Measurements from ENCODE around the gene PA2G4. TPM values are rescaled to one million over a fixed set of nuclear protein-coding genes. Genes with fewer than 3 reads are reported as not detected.

PA2G4 gene
- total RNA-seq, 1 donor from 2014 or later: 230 TPM

DNA sequence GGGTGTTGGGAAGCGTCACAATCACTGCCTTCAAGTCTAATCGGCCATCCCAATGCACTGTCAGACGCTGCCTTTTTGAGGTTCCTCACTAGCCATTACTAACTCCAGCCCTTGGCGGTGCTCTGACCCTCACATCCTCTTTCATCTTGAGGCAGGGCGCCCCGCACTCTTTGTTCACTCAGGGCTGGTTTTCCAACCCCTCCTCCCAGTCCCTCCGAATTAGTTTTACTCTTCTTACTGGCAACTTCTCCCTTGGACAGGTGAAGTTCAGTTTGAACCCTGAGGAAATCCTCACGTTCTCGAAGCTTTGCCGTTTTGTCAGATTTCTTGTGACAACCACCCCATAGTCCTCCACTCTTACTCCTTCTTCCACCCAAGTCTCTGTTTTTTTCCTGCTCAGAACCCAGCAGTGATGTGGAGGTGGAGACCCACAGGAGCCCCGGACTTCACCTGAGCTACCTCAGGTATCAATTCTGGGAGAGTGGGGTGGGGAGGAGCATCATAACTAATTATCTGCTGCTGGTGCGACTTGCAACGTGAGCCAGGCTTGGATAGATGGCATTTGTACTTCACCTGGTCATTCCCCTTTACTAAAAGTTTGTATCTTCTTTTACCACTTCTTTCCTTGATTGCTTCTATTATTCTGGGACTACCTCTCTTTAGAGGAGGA, 14.5 kb downstream of the PA2G4 start:
- TF ChIP-seq, protein P1, sequence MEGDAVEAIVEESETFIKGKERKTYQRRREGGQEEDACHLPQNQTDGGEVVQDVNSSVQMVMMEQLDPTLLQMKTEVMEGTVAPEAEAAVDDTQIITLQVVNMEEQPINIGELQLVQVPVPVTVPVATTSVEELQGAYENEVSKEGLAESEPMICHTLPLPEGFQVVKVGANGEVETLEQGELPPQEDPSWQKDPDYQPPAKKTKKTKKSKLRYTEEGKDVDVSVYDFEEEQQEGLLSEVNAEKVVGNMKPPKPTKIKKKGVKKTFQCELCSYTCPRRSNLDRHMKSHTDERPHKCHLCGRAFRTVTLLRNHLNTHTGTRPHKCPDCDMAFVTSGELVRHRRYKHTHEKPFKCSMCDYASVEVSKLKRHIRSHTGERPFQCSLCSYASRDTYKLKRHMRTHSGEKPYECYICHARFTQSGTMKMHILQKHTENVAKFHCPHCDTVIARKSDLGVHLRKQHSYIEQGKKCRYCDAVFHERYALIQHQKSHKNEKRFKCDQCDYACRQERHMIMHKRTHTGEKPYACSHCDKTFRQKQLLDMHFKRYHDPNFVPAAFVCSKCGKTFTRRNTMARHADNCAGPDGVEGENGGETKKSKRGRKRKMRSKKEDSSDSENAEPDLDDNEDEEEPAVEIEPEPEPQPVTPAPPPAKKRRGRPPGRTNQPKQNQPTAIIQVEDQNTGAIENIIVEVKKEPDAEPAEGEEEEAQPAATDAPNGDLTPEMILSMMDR (conservative IDR thresholded peaks at IDR 0.05; ENCODE audit: low read depth, low read length): no peak
- DNase-seq (ENCODE audit: low read depth): no peak

DNA sequence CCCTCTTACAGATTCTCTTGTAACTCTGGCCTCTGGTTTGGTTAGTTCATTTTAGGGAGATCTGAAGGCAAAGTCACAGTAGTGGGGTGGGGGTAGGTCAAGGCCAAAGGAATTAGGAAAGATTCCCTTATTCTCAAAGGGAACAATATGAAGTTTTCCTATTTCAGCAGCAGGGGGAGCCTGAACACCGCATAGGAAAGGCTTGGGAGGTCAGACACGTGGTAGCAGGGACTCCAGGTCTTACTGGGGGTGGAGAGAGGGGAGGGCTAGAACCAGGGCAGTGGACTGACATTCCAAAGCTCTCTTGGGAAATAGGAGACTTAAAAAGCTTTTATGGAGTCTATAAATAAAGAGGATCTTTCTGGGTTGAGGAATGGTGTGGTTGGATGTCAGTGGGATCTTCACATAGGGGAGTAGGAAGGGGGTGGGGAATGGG, 15.0 kb downstream of the PA2G4 start:
- peak overlapping the region; percentile 73 for H3K4me3 ChIP-seq (ENCODE audit: low read depth, low read length)
- no peak for DNase-seq (ENCODE audit: low read depth)
- TF ChIP-seq, protein P1 (conservative IDR thresholded peaks at IDR 0.05; ENCODE audit: low read depth, low read length): peak; percentile 83

More for the DNA sequence above, 14.5 kb downstream of the PA2G4 start:
- H3K4me3 ChIP-seq (ENCODE audit: low read depth, low read length): peak overlapping the region; percentile 73

DNA sequence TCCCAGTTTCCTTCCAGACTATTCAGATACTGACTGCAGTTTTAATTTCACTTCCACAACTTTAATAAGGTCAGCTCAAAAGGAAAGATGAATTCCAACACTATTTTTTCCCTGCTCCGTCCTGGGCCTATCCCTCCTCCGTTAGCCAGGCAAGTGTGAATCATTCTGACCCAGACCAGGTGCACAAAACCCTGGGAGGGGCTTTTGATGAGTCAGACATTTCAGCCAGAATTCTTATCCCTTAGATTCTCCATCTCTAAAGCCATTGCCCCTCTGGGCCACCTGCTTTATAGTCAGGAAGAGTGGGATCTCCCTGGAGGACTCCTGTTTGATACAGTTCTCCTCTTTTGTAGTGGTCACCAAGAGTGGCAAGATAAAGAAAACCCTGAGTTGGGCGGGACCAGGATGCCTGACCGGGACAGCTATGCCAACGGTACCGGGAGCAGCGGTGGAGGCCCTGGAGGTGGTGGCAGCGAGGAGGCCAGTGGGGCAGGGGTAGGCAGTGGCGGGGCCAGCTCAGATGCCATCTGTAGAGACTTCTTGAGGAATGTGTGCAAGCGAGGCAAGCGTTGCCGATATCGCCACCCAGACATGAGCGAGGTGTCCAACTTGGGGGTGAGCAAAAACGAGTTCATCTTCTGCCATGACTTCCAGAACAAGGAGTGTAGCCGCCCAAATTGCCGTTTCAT, 15.9 kb downstream of the PA2G4 start:
- no peak for DNase-seq (ENCODE audit: low read depth)

DNA sequence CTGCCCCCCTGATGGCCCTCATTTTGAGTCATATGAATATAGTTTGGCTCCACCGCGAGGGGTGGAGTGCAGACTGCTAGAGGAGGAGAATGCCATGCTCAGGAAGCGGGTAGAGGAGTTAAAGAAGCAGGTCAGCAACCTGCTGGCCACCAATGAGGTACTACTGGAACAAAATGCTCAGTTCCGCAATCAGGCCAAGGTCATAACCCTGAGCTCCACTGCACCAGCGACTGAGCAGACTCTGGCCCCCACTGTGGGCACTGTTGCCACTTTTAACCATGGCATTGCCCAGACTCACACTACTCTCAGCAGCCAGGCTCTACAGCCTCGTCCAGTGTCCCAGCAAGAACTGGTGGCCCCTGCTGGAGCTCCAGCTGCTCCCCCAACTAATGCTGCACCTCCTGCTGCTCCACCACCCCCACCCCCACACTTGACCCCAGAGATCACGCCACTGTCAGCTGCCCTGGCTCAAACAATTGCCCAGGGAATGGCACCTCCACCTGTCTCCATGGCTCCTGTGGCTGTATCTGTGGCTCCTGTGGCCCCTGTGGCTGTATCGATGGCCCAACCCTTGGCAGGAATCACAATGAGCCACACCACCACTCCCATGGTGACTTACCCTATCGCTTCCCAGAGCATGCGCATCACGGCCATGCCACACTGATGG, 17.0 kb downstream of the PA2G4 start:
- TF ChIP-seq, protein P1 (conservative IDR thresholded peaks at IDR 0.05; ENCODE audit: low read depth, low read length): no peak
- no peak overlapping the region for H3K4me3 ChIP-seq (ENCODE audit: low read depth, low read length)
- no peak for DNase-seq (ENCODE audit: low read depth)

More for the DNA sequence above, 15.9 kb downstream of the PA2G4 start:
- H3K4me3 ChIP-seq (ENCODE audit: low read depth, low read length): no peak overlapping the region
- TF ChIP-seq, protein P1 (conservative IDR thresholded peaks at IDR 0.05; ENCODE audit: low read depth, low read length): no peak

DNA sequence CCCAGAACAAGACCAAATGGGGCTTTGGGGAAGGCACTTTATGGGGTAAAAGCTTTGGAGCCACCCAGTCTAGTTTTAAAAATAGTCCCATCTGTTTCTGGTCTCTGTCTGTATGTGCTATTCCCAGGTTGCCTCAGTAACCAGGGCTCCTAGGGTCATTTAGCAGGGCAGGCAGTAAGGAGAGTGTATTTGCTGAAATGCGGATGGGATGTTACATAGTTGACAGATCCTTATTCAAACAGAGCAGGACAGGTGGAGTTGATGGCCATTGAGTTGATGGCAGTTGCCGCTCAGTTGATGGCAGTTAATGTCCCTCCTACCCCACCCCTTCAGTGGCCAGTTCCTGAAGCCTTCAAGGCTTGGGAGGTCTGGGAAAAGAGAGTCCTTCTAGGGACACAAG, 18.3 kb downstream of the PA2G4 start:
- TF ChIP-seq, protein P1 (conservative IDR thresholded peaks at IDR 0.05; ENCODE audit: low read depth, low read length): no peak
- no peak overlapping the region for H3K4me3 ChIP-seq (ENCODE audit: low read depth, low read length)
- no peak for DNase-seq (ENCODE audit: low read depth)

DNA sequence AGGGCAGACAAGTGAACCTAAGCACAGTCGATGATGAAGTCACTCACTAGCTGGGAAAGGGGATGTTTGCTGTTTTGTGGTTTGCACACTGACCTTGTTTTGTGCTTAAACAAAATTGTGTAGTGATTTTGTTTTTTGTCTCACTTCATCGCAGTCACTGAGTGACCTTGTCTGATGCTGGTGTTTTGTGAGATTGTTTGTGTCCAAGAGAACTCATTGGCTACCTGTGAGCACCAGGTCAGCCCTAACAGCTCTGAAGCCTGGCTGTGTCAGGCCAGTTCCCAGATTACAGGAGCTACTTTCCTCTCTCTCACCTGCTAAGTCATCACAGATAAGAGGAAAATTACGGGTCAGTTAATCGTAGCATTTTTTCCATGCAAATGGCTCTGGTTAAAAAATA, 19.8 kb downstream of the PA2G4 start:
- H3K4me3 ChIP-seq (ENCODE audit: low read depth, low read length): no peak overlapping the region
- no peak for DNase-seq (ENCODE audit: low read depth)
- TF ChIP-seq, protein P1 (conservative IDR thresholded peaks at IDR 0.05; ENCODE audit: low read depth, low read length): no peak
